ENCODE measurements around the gene COQ10A. TPM values are rescaled to one million over a fixed set of nuclear protein-coding genes. Genes with fewer than 3 reads are reported as not detected.

COQ10A gene
- total RNA-seq, 1 experiment from 2014 or later, result 26.1 TPM

DNA sequence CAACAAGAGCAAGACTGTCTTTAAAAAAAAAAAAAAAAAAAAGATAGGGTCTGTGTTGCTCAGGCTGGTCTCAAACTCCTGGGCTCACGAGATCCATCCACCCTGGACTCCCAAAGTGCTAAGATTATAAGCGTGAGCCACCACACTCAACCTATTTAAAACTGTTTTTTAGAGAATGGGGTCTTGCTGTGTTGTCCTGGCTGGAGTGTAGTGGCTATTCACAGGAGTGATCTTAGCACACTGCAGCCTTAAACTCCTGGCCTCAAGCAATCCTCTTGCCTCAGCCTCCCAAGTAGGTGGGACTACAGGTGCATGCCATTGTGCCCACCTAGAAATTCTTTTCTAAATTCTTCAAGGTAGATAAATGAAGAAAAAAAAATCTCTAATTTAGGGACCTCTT lies 7.6 kb downstream of the COQ10A start:
- Histone ChIP-seq H3K79me2 (ENCODE audit: insufficient read depth, low read length) (no peaks in the 10 kb centered on the region), H3K27ac (ENCODE audit: insufficient read length, low read depth, low read length) (no peak overlapping the region), H4K5ac (ENCODE audit: insufficient read length, low read depth, low read length) (no peak overlapping the region), H3K56ac (ENCODE audit: insufficient read length, low read depth, low read length) (no peak overlapping the region), H2BK120ac (ENCODE audit: low read depth, low read length, poor library complexity, severe bottlenecking) (no peak overlapping the region), H3K14ac (ENCODE audit: insufficient read depth, low read length) (no peak overlapping the region), H3K23ac (ENCODE audit: insufficient read length, low read depth, low read length) (no peak overlapping the region), H3K79me1 (ENCODE audit: insufficient read depth, low read depth, low read length, poor library complexity, severe bottlenecking) (no peaks in the 10 kb centered on the region), H2AK5ac (ENCODE audit: insufficient read length, low read length) (no peak overlapping the region), H2BK15ac (ENCODE audit: low read depth, low read length) (no peak overlapping the region), H3K9me3 (ENCODE audit: control insufficient read depth, low read depth, low read length) (no peaks in the 10 kb centered on the region), H4K20me1 (ENCODE audit: control insufficient read depth, insufficient read depth, insufficient read length) (no peaks in the 10 kb centered on the region), H2AFZ (ENCODE audit: low read length) (no peak overlapping the region), H3K4me1 (ENCODE audit: insufficient read depth, low read length) (no peaks in the 10 kb centered on the region), H2BK20ac (ENCODE audit: low read depth, low read length, poor library complexity, severe bottlenecking) (no peak overlapping the region), H2BK5ac (ENCODE audit: insufficient read length, low read length) (no peak overlapping the region), H3T11ph (ENCODE audit: low read length) (no peak overlapping the region), H4K91ac (ENCODE audit: insufficient read length, low read depth, low read length) (no peak overlapping the region), H3K4me2 (ENCODE audit: insufficient read depth, insufficient read length, low read length) (no peak overlapping the region), H4K8ac (replicated peaks; ENCODE audit: insufficient read length, low read depth, low read length) (no peak overlapping the region), H3K4ac (ENCODE audit: low read depth, low read length) (no peak overlapping the region), H3K9ac (ENCODE audit: extremely low read depth, insufficient read length, low read length) (no peak overlapping the region), H3K23me2 (ENCODE audit: insufficient read length, low read depth, low read length, poor library complexity, severe bottlenecking) (no peaks in the 10 kb centered on the region), H3K18ac (ENCODE audit: insufficient read length, low read depth, low read length) (no peak overlapping the region), H3K27me3 (ENCODE audit: insufficient read depth, low read length) (no peaks in the 10 kb centered on the region), H2BK12ac (ENCODE audit: insufficient read length, low read depth, low read length) (no peak overlapping the region)
- TF ChIP-seq, protein P1, sequence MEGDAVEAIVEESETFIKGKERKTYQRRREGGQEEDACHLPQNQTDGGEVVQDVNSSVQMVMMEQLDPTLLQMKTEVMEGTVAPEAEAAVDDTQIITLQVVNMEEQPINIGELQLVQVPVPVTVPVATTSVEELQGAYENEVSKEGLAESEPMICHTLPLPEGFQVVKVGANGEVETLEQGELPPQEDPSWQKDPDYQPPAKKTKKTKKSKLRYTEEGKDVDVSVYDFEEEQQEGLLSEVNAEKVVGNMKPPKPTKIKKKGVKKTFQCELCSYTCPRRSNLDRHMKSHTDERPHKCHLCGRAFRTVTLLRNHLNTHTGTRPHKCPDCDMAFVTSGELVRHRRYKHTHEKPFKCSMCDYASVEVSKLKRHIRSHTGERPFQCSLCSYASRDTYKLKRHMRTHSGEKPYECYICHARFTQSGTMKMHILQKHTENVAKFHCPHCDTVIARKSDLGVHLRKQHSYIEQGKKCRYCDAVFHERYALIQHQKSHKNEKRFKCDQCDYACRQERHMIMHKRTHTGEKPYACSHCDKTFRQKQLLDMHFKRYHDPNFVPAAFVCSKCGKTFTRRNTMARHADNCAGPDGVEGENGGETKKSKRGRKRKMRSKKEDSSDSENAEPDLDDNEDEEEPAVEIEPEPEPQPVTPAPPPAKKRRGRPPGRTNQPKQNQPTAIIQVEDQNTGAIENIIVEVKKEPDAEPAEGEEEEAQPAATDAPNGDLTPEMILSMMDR (conservative IDR thresholded peaks at IDR 0.05), result no peak
- H3K27me3 Mint-ChIP-seq (ENCODE audit: low read depth), result no peaks in the 10 kb centered on the region
- no CpG with 5 or more reads among the region's 2 CpGs for WGBS (ENCODE audit: extremely low coverage, insufficient read length, low lambda C conversion rate)
- H3K27ac Mint-ChIP-seq, result no peak overlapping the region
- H3K4me3 Mint-ChIP-seq, result no peak overlapping the region
- H3K9me3 Mint-ChIP-seq, result no peaks in the 10 kb centered on the region
- H3K4me1 Mint-ChIP-seq, result no peaks in the 10 kb centered on the region
- DNase-seq, result no peak
- H3K36me3 Mint-ChIP-seq (ENCODE audit: insufficient read depth in 1 of 3, low read depth in 3 of 3), result peaks cover 39 to 88% (median 59%) of the 10 kb centered on the region in 3 experiments; a peak in 6 of 7 replicates
